Activated T-cell treated with anti-CD3 and anti-CD28 coated beads, Interleukin-2, amount 50 U/mL, for 72 hours (primary cell): ENCODE data around the gene GPRC5C. TPM values are rescaled to one million over a fixed set of nuclear protein-coding genes. Genes with fewer than 3 reads are reported as not detected.

Source experiments
- ATAC-seq, 2 donors: fragments of 150-1000 bp; cut with Tn5 transposase; replicated peaks in 1 of 2; 2 replicates each; pipeline ENCODE4 v1.10.0; 2021; ENCODE audit warnings: moderate library complexity in 2 of 2, mild to moderate bottlenecking in 1 of 2
- DNase-seq, 2 donors: peaks; one replicate each; pipeline ENCODE4 v3.0.0; 2021 to 2022; ENCODE audit warnings: mixed read lengths in 1 of 2
- H3K27ac Mint-ChIP-seq: one replicate; pipeline ENCODE4 v1.8.0; 2022; ENCODE audit warnings: mild to moderate bottlenecking, moderate library complexity, mixed read lengths
- H3K27me3 Mint-ChIP-seq: one replicate; pipeline ENCODE4 v1.8.0; 2022; ENCODE audit warnings: low read depth, mixed read lengths
- H3K36me3 Mint-ChIP-seq, 2 donors: one replicate each; pipeline ENCODE4 v1.8.0; 2022; ENCODE audit warnings: mixed read lengths in 2 of 2, mild to moderate bottlenecking in 1 of 2; ENCODE audit not compliant: insufficient read depth in 2 of 2
- H3K4me1 Mint-ChIP-seq: one replicate; pipeline ENCODE4 v1.8.0; 2022; ENCODE audit warnings: low read depth, mixed read lengths
- H3K4me3 Mint-ChIP-seq, 2 donors: one replicate each; pipeline ENCODE4 v1.8.0; 2022; ENCODE audit warnings: mild to moderate bottlenecking in 2 of 2, mixed read lengths in 2 of 2, moderate library complexity in 2 of 2
- H3K9me3 Mint-ChIP-seq, 2 donors: one replicate each; pipeline ENCODE4 v1.8.0; 2022; ENCODE audit warnings: mixed read lengths in 2 of 2
- total RNA-seq, 2 donors: library from RNA; stranded (reverse); gene quantifications; one replicate each; pipeline ENCODE4 v1.2.3, GENCODE V29; 2022

Gene GPRC5C
- total RNA-seq: 1 to 10 TPM; 1.3 to 2.3 TPM

DNA sequence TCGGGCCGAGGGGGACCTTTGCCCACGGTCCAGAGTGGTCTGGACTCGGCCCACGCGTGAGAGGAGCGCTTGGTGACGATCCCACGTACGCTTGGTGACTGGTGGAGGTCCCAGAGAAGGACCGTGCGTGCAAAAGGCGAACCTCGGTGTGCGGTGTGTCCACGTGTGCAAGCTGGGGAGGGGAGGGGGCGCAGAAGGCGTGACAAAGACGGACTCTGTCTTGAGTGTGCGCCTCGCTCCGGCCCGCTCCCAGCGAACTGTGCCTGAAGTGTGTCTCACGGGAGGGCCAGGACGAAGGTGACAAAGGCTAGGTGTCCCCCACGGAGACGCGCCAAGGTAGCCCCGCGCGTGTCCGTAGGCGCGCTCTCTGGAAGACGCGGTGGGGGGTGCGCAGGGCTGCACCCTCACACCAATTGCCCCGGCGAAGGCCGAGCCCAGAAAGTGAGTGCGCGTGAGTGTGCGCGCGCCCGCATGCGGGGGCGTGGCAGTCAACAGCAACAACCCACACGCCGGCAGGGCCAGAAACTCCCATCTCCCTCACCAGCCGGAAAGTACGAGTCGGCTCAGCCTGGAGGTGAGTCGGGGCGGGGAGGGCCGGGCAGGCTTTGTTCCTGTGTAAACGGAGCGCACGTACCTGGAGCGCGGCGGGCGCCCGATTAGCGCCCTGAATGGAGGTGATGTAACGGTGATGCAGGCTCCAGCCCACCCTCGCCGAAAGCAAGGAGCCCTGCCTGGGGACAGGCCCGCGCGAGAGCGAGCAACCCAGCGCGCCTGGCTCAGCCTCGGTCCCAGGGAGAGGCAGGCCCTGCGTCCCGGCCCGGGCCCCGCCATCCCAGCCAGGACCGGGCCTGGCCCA lies at the start of gene GPRC5C:
TSS of gene GPRC5C (plus strand) at position 521 of the 856 bp plus-strand sequence. CDS start 7,689 bp downstream, outside the sequence.
- Mint-ChIP-seq H3K9me3 (no peaks in the 10 kb centered on the region), H3K27ac (no peak within 1 kb of the TSS), H3K4me3 (peak within 1 kb of the TSS; percentile 75 to 76), H3K36me3 (peaks cover 0 to 1% of the 10 kb centered on the region in 2 donors), H3K4me1 (peaks cover 5% of the 10 kb centered on the region), H3K27me3 (peaks cover 55% of the 10 kb centered on the region)
- ATAC-seq (peak; percentile 73 to 80), DNase-seq (peak; percentile 53 to 63)

DNA sequence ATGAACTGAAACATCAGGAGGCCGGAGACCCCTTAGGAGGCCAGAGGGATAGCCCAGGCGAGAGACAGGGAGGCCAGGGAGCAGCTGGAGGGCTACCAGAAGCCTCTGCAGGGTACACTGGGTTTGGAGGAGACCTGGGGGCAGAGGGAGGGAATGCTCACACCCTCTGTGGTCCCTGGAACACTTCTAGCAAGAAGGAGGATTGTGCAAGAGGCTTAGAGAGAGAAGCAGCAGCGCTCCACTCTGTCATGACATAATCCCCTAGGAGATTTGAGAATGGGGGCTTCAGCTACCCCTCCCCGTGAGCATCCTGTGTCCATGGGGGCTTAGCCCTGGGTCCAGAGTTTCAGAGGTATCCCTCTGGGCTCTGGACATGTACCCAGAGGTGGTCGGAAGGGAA lies 48.7 kb upstream of the GPRC5C start:
- DNase-seq: no peak
- no peaks in the 10 kb centered on the region for H3K36me3 Mint-ChIP-seq
- H3K27me3 Mint-ChIP-seq: no peaks in the 10 kb centered on the region
- no peaks in the 10 kb centered on the region for H3K9me3 Mint-ChIP-seq
- H3K4me3 Mint-ChIP-seq: no peak overlapping the region
- H3K27ac Mint-ChIP-seq: no peak overlapping the region
- ATAC-seq: no peak
- no peaks in the 10 kb centered on the region for H3K4me1 Mint-ChIP-seq

- H3K4me3 Mint-ChIP-seq: no peak overlapping the region
- DNase-seq (no peak), ATAC-seq (no peak)
- no peaks in the 10 kb centered on the region for H3K4me1 Mint-ChIP-seq
- H3K9me3 Mint-ChIP-seq: no peaks in the 10 kb centered on the region
- peaks cover 4% of the 10 kb centered on the region for H3K27me3 Mint-ChIP-seq
- H3K27ac Mint-ChIP-seq: no peak overlapping the region
- H3K36me3 Mint-ChIP-seq: no peaks in the 10 kb centered on the region
Measured at GRCh38 chr17:74385201-74385600, 46.7 kb upstream of the GPRC5C start.

DNA sequence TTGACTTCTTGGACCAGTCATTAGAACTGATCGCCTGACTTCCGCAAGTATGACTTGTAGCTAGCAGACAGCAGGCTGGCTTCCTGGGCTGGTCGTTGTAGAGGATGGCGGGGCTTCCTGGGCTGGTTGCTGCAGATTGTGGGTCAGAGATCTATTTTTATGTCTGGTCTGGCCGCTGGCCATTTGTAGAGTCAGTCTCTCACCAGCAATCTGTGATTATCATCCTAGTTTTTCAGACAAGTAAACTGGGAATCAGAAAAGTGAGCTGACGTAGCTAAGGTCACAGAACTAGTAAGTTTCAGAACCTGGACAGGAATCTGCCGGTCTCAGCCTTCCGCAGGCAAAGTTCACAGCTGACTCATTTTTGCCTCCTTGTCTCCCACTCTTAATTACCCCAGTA lies 45.5 kb upstream of the GPRC5C start:
- no peak overlapping the region for H3K4me3 Mint-ChIP-seq
- H3K9me3 Mint-ChIP-seq: no peaks in the 10 kb centered on the region
- H3K4me1 Mint-ChIP-seq: no peaks in the 10 kb centered on the region
- DNase-seq (no peak), ATAC-seq (no peak)
- H3K27me3 Mint-ChIP-seq: peaks cover 6% of the 10 kb centered on the region
- no peak overlapping the region for H3K27ac Mint-ChIP-seq
- H3K36me3 Mint-ChIP-seq: no peaks in the 10 kb centered on the region

GRCh38 chr17:74387365-74388218 lies 44.3 kb upstream of the GPRC5C start:
- H3K4me3 Mint-ChIP-seq: no peak overlapping the region
- no peak overlapping the region for H3K27ac Mint-ChIP-seq
- peaks cover 6% of the 10 kb centered on the region for H3K27me3 Mint-ChIP-seq

DNA sequence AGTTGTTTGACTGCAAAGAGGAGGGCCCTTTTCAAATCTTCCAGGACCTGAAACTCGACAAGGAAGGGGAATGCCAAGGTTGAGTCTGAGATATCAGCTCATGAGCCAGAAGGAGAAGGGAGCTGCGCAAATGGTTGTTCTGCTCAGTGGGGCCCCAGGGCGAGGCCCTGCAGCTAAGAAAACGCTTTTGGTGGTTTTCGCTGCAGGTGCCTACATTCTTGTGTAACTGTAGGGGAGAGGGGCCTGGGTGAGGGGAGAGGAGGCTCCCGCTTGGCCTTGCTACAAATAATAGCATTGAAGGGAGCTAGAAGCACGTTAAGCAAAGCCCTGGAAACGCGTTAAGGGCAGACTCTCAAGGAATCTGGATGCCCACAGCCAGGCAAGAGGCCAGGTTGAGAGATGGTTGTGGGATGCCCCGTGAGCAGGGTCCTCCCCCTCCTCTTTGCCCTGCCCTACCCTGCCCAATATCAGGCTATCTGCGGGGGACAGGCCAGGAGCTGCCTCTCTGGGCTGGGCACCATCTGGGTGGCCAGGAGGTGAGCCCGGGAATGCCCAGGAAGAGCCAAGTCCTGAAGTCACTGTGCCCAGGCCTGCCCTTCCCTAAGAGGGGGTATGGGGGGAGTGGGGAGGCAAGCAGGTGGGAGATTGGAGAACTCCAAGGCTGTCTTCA lies 42.7 kb upstream of the GPRC5C start:
- no peak overlapping the region for H3K27ac Mint-ChIP-seq
- no peak for ATAC-seq

More at GRCh38 chr17:74387365-74388218, 44.3 kb upstream of the GPRC5C start:
- Mint-ChIP-seq H3K36me3 (no peaks in the 10 kb centered on the region), H3K9me3 (no peaks in the 10 kb centered on the region), H3K4me1 (no peaks in the 10 kb centered on the region)
- DNase-seq: no peak
- ATAC-seq: no peak

DNA sequence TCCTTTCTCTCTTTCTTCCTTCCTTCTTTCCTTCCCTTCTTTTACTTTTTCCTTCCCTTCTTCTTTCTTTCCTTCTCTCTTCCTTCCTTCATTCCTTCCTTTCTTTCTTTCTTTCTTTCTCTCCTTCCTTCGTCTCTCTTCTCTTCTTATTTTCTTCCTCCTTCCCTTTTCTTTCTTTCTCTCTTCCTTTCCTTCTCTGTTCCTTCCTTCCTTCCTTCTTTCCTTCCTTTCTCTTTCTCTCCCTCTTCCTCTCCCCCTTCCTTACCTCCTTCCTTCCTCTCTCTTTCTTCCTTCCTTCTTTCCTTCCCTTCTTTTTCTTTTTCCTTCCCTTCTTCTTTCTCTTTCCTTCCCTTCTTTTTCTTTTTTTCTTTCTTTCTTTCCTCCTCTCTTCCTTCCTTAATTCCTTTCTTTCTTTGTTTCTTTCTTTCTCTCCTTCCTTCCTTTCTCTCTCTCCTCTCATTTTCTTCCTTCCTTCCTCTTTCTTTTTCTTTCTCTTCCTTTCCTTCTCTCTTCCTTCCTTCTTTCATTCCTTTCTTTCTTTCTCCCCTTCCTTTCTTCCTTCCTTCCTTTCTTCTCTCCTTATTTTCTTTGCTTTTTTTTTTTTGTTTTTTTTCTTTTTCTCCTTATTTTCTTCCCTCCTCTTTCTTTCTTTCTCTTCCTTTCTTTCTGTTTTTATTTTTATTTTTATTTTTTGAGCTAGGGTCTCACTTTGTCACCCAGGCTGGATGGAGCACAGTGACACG lies 41.8 kb upstream of the GPRC5C start:
- DNase-seq: no peak
- H3K36me3 Mint-ChIP-seq: no peaks in the 10 kb centered on the region
- H3K27me3 Mint-ChIP-seq: peaks cover 6% of the 10 kb centered on the region
- no peak for ATAC-seq
- H3K27ac Mint-ChIP-seq: peak overlapping the region; percentile 78
- no peak overlapping the region for H3K4me3 Mint-ChIP-seq
- H3K4me1 Mint-ChIP-seq: no peaks in the 10 kb centered on the region
- no peaks in the 10 kb centered on the region for H3K9me3 Mint-ChIP-seq

More for the DNA sequence above, 42.7 kb upstream of the GPRC5C start:
- Mint-ChIP-seq H3K9me3 (no peaks in the 10 kb centered on the region), H3K4me3 (no peak overlapping the region), H3K36me3 (no peaks in the 10 kb centered on the region), H3K4me1 (no peaks in the 10 kb centered on the region), H3K27me3 (peaks cover 6% of the 10 kb centered on the region)
- DNase-seq: no peak

- no peaks in the 10 kb centered on the region for H3K9me3 Mint-ChIP-seq
- no peak overlapping the region for H3K27ac Mint-ChIP-seq
- no peaks in the 10 kb centered on the region for H3K36me3 Mint-ChIP-seq
- DNase-seq (no peak), ATAC-seq (no peak)
- H3K4me1 Mint-ChIP-seq: no peaks in the 10 kb centered on the region
- no peak overlapping the region for H3K4me3 Mint-ChIP-seq
- H3K27me3 Mint-ChIP-seq: peaks cover 6% of the 10 kb centered on the region
Measured at GRCh38 chr17:74390680-74391653, 40.9 kb upstream of the GPRC5C start.

- Mint-ChIP-seq H3K4me1 (no peaks in the 10 kb centered on the region), H3K36me3 (no peaks in the 10 kb centered on the region), H3K4me3 (no peak overlapping the region), H3K27me3 (peaks cover 6% of the 10 kb centered on the region), H3K27ac (no peak overlapping the region), H3K9me3 (no peaks in the 10 kb centered on the region)
- no peak for ATAC-seq
- no peak for DNase-seq
Measured at GRCh38 chr17:74391771-74392170, 40.1 kb upstream of the GPRC5C start.

GRCh38 chr17:74392848-74393247 lies 39.0 kb upstream of the GPRC5C start:
- no peak for DNase-seq
- Mint-ChIP-seq H3K4me1 (no peaks in the 10 kb centered on the region), H3K36me3 (no peaks in the 10 kb centered on the region), H3K4me3 (no peak overlapping the region), H3K27ac (no peak overlapping the region), H3K9me3 (no peaks in the 10 kb centered on the region), H3K27me3 (peaks cover 6% of the 10 kb centered on the region)
- ATAC-seq: no peak

GRCh38 chr17:74393346-74393942 lies 38.4 kb upstream of the GPRC5C start:
- no peaks in the 10 kb centered on the region for H3K36me3 Mint-ChIP-seq
- ATAC-seq (no peak), DNase-seq (no peak)
- no peaks in the 10 kb centered on the region for H3K9me3 Mint-ChIP-seq
- no peak overlapping the region for H3K4me3 Mint-ChIP-seq
- H3K27me3 Mint-ChIP-seq: peaks cover 6% of the 10 kb centered on the region
- no peaks in the 10 kb centered on the region for H3K4me1 Mint-ChIP-seq
- H3K27ac Mint-ChIP-seq: no peak overlapping the region
